Common myeloid progenitor, CD34-positive (primary cell): Measurements from ENCODE around the gene SLC45A2.

Experiments
- CTCF ChIA-PET: fragments of 350-600 bp; sonication (Branson Sonifier 250); formaldehyde crosslinking; loops from one replicate; lab custom pipeline; 2021; ENCODE audit warnings: antibody characterized with exemption; lab: Charles Lee
- POLR2A ChIA-PET: fragments of 350-600 bp; sonication (Branson Sonifier 250); formaldehyde crosslinking; loops from one replicate; lab custom pipeline; 2021; ENCODE audit warnings: antibody characterized with exemption; lab: Charles Lee
- DNase-seq, 3 donors: peaks; one replicate each; pipeline versions ENCODE4 v3.0.0 to v3.0.0-alpha.2; 2013
- H3K27ac ChIP-seq, 2 experiments: 1 replicate in 1 of 2; 2 replicates in 1 of 2; pipeline ENCODE4 v1.7.0; 2013; ENCODE audit warnings: inconsistent platforms in 2 of 2, low read length in 2 of 2, mild to moderate bottlenecking in 2 of 2, low read depth in 1 of 2, moderate library complexity in 1 of 2; ENCODE audit not compliant: severe bottlenecking in 2 of 2, insufficient read depth in 1 of 2, poor library complexity in 1 of 2
- H3K27me3 ChIP-seq, 5 experiments: replicated peaks in 2 of 5; 1 replicate in 3 of 5; 2 replicates in 2 of 5; pipeline versions ENCODE4 v1.6.1 to v1.7.0; 2013; ENCODE audit warnings: low read length in 4 of 5, mild to moderate bottlenecking in 2 of 5, moderate library complexity in 2 of 5, inconsistent platforms in 1 of 5; ENCODE audit not compliant: insufficient read depth in 5 of 5, control insufficient read depth in 4 of 5
- H3K36me3 ChIP-seq, 4 experiments: 1 replicate in 2 of 4; 2 replicates in 2 of 4; pipeline versions ENCODE4 v1.6.1 to v1.7.0; 2013; ENCODE audit warnings: low read length in 3 of 4, control low read depth in 1 of 4, mild to moderate bottlenecking in 1 of 4; ENCODE audit not compliant: control insufficient read depth in 4 of 4, insufficient read depth in 4 of 4
- H3K4me1 ChIP-seq, 4 experiments: 1 replicate in 3 of 4; 2 replicates in 1 of 4; pipeline versions ENCODE4 v1.6.1 to v1.7.1; 2013; ENCODE audit warnings: low read length in 3 of 4, mild to moderate bottlenecking in 3 of 4, control low read depth in 1 of 4, inconsistent platforms in 1 of 4, moderate library complexity in 1 of 4; ENCODE audit not compliant: control insufficient read depth in 4 of 4, insufficient read depth in 4 of 4; ENCODE audit errors: control extremely low read depth in 1 of 4
- H3K4me3 ChIP-seq, 7 experiments: 1 replicate in 4 of 7; 2 replicates in 3 of 7; pipeline versions ENCODE4 v1.5.1 to v1.7.0; 2013; ENCODE audit warnings: mild to moderate bottlenecking in 7 of 7, low read length in 6 of 7, moderate library complexity in 6 of 7, inconsistent platforms in 2 of 7, low read depth in 2 of 7, control low read depth in 1 of 7; ENCODE audit not compliant: insufficient read depth in 4 of 7, control insufficient read depth in 1 of 7; ENCODE audit errors: extremely low read depth in 1 of 7
- H3K9me3 ChIP-seq, 5 experiments: 1 replicate in 4 of 5; 2 replicates in 1 of 5; pipeline versions ENCODE4 v1.6.1 to v1.7.1; 2013; ENCODE audit warnings: low read length in 4 of 5, mild to moderate bottlenecking in 2 of 5, inconsistent platforms in 1 of 5, low read depth in 1 of 5, moderate library complexity in 1 of 5; ENCODE audit not compliant: control insufficient read depth in 4 of 5, insufficient read depth in 2 of 5; ENCODE audit errors: control extremely low read depth in 1 of 5
- WGBS: methylation state at CpG from one replicate; pipeline ENCODE4 v1.1.5; 2013; ENCODE audit not compliant: insufficient coverage; 5-methylcytosine and 5-hydroxymethylcytosine counted together

The SLC45A2 gene

GRCh38 chr5:33975852-33976251 is 8.6 kb downstream of the SLC45A2 start:
- Histone ChIP-seq H3K27ac (no peak overlapping the region), H3K4me3 (no peak overlapping the region), H3K9me3 (no peaks in the 10 kb centered on the region), H3K4me1 (no peaks in the 10 kb centered on the region), H3K36me3 (no peaks in the 10 kb centered on the region), H3K27me3 (peaks cover 0 to 2% (median 0%) of the 10 kb centered on the region in 5 experiments)
- CTCF ChIA-PET: no interaction called here
- no peak for DNase-seq
- POLR2A ChIA-PET: no interaction called here
- 78% methylated on average over 2 of the region's 5 CpGs for WGBS

GRCh38 chr5:33973271-33973670 is 11.2 kb downstream of the SLC45A2 start:
- CTCF ChIA-PET: no interaction called here

GRCh38 chr5:33969572-33970452 is 14.7 kb downstream of the SLC45A2 start:
- no peaks in the 10 kb centered on the region for H3K9me3 ChIP-seq
- no peak overlapping the region for H3K27ac ChIP-seq
- H3K36me3 ChIP-seq: no peaks in the 10 kb centered on the region
- H3K4me1 ChIP-seq: peaks cover 0 to under 1% (median 0%) of the 10 kb centered on the region in 4 experiments
- POLR2A ChIA-PET: interaction anchor here (0.5 kb wide), 1 partner anchor 525 kb away, joined by 5 read pairs; no protein-coding TSS in a partner anchor
- H3K4me3 ChIP-seq: no peak overlapping the region
- CTCF ChIA-PET: interaction anchor here (0.8 to 2.8 kb wide), 20 partner anchors 9 to 596 kb away, joined by 3 to 19 read pairs (median 4); partner anchors contain the start of gene SLC45A2
- H3K27me3 ChIP-seq: peaks cover 0 to 2% (median 0%) of the 10 kb centered on the region in 5 experiments
- peak; percentile 39 to 61 (median 60) for DNase-seq
- 54% methylated on average over 10 of the region's 10 CpGs for WGBS

More at GRCh38 chr5:33973271-33973670, 11.2 kb downstream of the SLC45A2 start:
- POLR2A ChIA-PET: no interaction called here
- no peaks in the 10 kb centered on the region for H3K4me1 ChIP-seq
- H3K4me3 ChIP-seq: no peak overlapping the region
- H3K27me3 ChIP-seq: peaks cover 0 to 2% (median 0%) of the 10 kb centered on the region in 5 experiments
- no peak for DNase-seq
- H3K27ac ChIP-seq: no peak overlapping the region
- no peaks in the 10 kb centered on the region for H3K36me3 ChIP-seq
- 100% methylated on average over 1 of the region's 2 CpGs for WGBS
- H3K9me3 ChIP-seq: no peaks in the 10 kb centered on the region

- Histone ChIP-seq H3K27me3 (peaks cover 0 to 2% (median 0%) of the 10 kb centered on the region in 5 experiments), H3K36me3 (no peaks in the 10 kb centered on the region), H3K27ac (no peak overlapping the region), H3K9me3 (no peaks in the 10 kb centered on the region), H3K4me3 (no peak overlapping the region), H3K4me1 (peaks cover 0 to 8% (median 2%) of the 10 kb centered on the region in 4 experiments)
- ChIA-PET CTCF (interaction anchor here (0.6 to 2.8 kb wide), 11 partner anchors 9 to 535 kb away, joined by 3 to 19 read pairs (median 6); partner anchors contain the start of gene SLC45A2), POLR2A (no interaction called here)
- no peak for DNase-seq
- 100% methylated on average over 1 of the region's 3 CpGs for WGBS
Measured at GRCh38 chr5:33968211-33969005, 16.1 kb downstream of the SLC45A2 start.

- Histone ChIP-seq H3K36me3 (no peaks in the 10 kb centered on the region), H3K27me3 (no peaks in the 10 kb centered on the region), H3K4me1 (peaks cover 0 to 8% (median 2%) of the 10 kb centered on the region in 4 experiments), H3K9me3 (no peaks in the 10 kb centered on the region), H3K4me3 (no peak overlapping the region), H3K27ac (no peak overlapping the region)
- DNase-seq: no peak
- POLR2A ChIA-PET: no interaction called here
- CTCF ChIA-PET: interaction anchor here (0.6 to 0.8 kb wide), 2 partner anchors 17 to 1510 kb away, joined by 3 read pairs; no protein-coding TSS in a partner anchor
- WGBS: 100% methylated on average over 2 of the region's 2 CpGs
Measured at GRCh38 chr5:33966805-33967204, 17.7 kb downstream of the SLC45A2 start.

- H3K4me3 ChIP-seq: no peak overlapping the region
- peak; percentile 40 to 76 (median 69) for DNase-seq
- H3K4me1 ChIP-seq: peaks cover 0 to 8% (median 2%) of the 10 kb centered on the region in 4 experiments
- no peaks in the 10 kb centered on the region for H3K36me3 ChIP-seq
- CTCF ChIA-PET: no interaction called here
- 17% methylated on average over 1 of the region's 2 CpGs for WGBS
- POLR2A ChIA-PET: no interaction called here
- no peaks in the 10 kb centered on the region for H3K9me3 ChIP-seq
- H3K27me3 ChIP-seq: no peaks in the 10 kb centered on the region
- H3K27ac ChIP-seq: no peak overlapping the region
Measured at GRCh38 chr5:33964132-33964700, 20.3 kb downstream of the SLC45A2 start.
